Activated T-helper 17 cell treated with anti-CD3 and anti-CD28 coated beads, Interleukin-2, amount 50 U/mL, for 72 hours (primary cell): ENCODE measurements around the gene CSNK1G1. TPM values are rescaled to one million over a fixed set of nuclear protein-coding genes. Genes with fewer than 3 reads are reported as not detected.
"Not testable (repeated sequence)": the region's sequence is repeated elsewhere in the genome, so short reads cannot be mapped to it uniquely, and the experiment has no call there.

ENCODE experiments used
- ATAC-seq: fragments of 150-1000 bp; cut with Tn5 transposase; replicated peaks from 2 replicates; pipeline ENCODE4 v1.10.0; 2021; ENCODE audit warnings: mild to moderate bottlenecking, moderate library complexity
- H3K27ac Mint-ChIP-seq: one replicate; pipeline ENCODE4 v1.8.0; 2022; ENCODE audit warnings: mixed read lengths
- H3K27me3 Mint-ChIP-seq: one replicate; pipeline ENCODE4 v1.8.0; 2022; ENCODE audit warnings: mixed read lengths
- H3K36me3 Mint-ChIP-seq: one replicate; pipeline ENCODE4 v1.8.0; 2022; ENCODE audit warnings: low read depth, mild to moderate bottlenecking, mixed read lengths
- H3K4me1 Mint-ChIP-seq: one replicate; pipeline ENCODE4 v1.8.0; 2022; ENCODE audit warnings: mixed read lengths
- H3K4me3 Mint-ChIP-seq: one replicate; pipeline ENCODE4 v1.8.0; 2022; ENCODE audit warnings: mild to moderate bottlenecking, mixed read lengths
- H3K9me3 Mint-ChIP-seq: one replicate; pipeline ENCODE4 v1.8.0; 2022; ENCODE audit warnings: mixed read lengths
- total RNA-seq, 2 donors: library from RNA; stranded (reverse); gene quantifications; one replicate each; pipeline ENCODE4 v1.2.3, GENCODE V29; 2022

Gene CSNK1G1
- total RNA-seq, 2 donors from 2014 or later, result 34.5 to 38.0 TPM

DNA sequence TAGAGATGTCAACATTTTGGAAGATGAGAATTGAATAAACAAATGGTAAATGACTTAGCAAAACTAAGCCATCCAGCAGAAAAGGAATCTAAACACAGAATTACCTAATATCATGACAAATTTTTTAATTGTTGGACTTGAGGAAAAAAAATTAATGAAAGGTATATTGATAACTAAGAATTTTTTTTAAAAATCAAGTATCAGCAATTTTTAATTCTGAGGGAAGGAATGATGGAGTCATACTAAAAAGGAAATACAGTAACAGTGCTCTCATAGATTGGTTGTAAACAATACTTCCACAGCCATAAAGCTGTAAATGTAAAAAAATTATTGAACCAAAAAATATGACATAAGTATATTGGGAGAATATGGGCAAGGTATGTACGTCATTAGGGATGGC lies 68.0 kb downstream of the CSNK1G1 start:
- Mint-ChIP-seq H3K27me3 (no peaks in the 10 kb centered on the region), H3K4me1 (peaks cover 5% of the 10 kb centered on the region), H3K36me3 (peaks cover under 1% of the 10 kb centered on the region), H3K27ac (no peak overlapping the region), H3K4me3 (no peak overlapping the region), H3K9me3 (no peaks in the 10 kb centered on the region)
- no peak for ATAC-seq

DNA sequence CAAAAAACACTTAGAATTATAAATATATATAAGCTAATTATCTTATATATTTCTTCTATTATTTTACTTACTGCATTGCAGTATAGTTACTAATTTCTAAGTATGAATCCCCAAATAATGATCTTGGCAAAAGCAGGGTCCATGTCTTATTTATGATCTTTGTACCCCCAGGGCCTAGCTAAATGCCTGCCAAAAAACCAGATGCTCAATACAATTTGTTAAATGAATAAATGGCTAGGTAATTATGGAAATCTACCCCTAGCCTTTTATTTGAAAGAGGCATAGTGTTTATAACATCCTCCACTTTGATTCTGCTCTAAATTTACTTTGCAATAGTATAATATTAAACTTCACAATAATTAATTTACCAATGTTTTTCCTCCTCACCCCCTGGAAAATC lies 69.5 kb downstream of the CSNK1G1 start:
- no peak overlapping the region for H3K4me3 Mint-ChIP-seq
- H3K4me1 Mint-ChIP-seq, result peaks cover 4% of the 10 kb centered on the region
- no peaks in the 10 kb centered on the region for H3K27me3 Mint-ChIP-seq
- ATAC-seq, result no peak
- H3K27ac Mint-ChIP-seq, result no peak overlapping the region
- H3K36me3 Mint-ChIP-seq, result no peaks in the 10 kb centered on the region
- H3K9me3 Mint-ChIP-seq, result no peaks in the 10 kb centered on the region

GRCh38 chr15:64285871-64286270 lies 70.1 kb downstream of the CSNK1G1 start:
- Mint-ChIP-seq H3K36me3 (no peaks in the 10 kb centered on the region), H3K4me1 (peaks cover 4% of the 10 kb centered on the region)
- no peak for ATAC-seq

GRCh38 chr15:64285150-64285549 lies 70.8 kb downstream of the CSNK1G1 start:
- H3K36me3 Mint-ChIP-seq, result no peaks in the 10 kb centered on the region
- no peak overlapping the region for H3K27ac Mint-ChIP-seq
- ATAC-seq, result no peak
- no peaks in the 10 kb centered on the region for H3K9me3 Mint-ChIP-seq
- H3K4me3 Mint-ChIP-seq, result no peak overlapping the region
- H3K4me1 Mint-ChIP-seq, result peaks cover 4% of the 10 kb centered on the region
- no peaks in the 10 kb centered on the region for H3K27me3 Mint-ChIP-seq

More at GRCh38 chr15:64285871-64286270, 70.1 kb downstream of the CSNK1G1 start:
- Mint-ChIP-seq H3K27me3 (no peaks in the 10 kb centered on the region), H3K27ac (no peak overlapping the region), H3K4me3 (no peak overlapping the region), H3K9me3 (no peaks in the 10 kb centered on the region)

- Mint-ChIP-seq H3K9me3 (no peaks in the 10 kb centered on the region), H3K27ac (no peak overlapping the region), H3K36me3 (no peaks in the 10 kb centered on the region), H3K27me3 (no peaks in the 10 kb centered on the region), H3K4me1 (peaks cover 4% of the 10 kb centered on the region), H3K4me3 (no peak overlapping the region)
- peak; percentile 31 for ATAC-seq
Measured at GRCh38 chr15:64284042-64284441, 71.9 kb downstream of the CSNK1G1 start.

DNA sequence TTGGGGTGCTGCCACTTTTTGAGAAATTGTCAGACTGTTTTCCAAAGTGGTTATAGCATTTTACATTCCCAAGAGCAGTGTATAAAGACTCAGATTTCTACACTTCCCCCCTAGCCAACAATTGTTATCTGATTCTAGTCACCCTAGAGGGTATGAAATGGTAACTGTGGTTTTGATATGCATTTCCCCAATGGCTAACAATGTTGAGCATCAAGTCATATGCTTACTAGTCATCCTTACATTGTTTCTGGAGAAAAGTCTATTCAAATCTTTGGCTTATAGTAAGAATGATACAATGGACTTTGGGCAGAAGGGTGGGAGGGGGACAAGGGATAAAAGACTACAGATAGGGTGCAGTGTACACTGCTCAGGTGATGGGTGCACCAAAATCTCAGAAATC lies 73.3 kb downstream of the CSNK1G1 start:
- Mint-ChIP-seq H3K9me3 (no peaks in the 10 kb centered on the region), H3K36me3 (no peaks in the 10 kb centered on the region), H3K4me1 (peaks cover 4% of the 10 kb centered on the region), H3K27me3 (no peaks in the 10 kb centered on the region), H3K27ac (no peak overlapping the region), H3K4me3 (no peak overlapping the region)
- ATAC-seq, result peak; percentile 26

- Mint-ChIP-seq H3K27ac (no peak overlapping the region), H3K27me3 (no peaks in the 10 kb centered on the region), H3K9me3 (no peaks in the 10 kb centered on the region), H3K4me3 (no peak overlapping the region), H3K4me1 (no peaks in the 10 kb centered on the region), H3K36me3 (no peaks in the 10 kb centered on the region)
- no peak for ATAC-seq
Measured at GRCh38 chr15:64279131-64279530, 76.8 kb downstream of the CSNK1G1 start.

GRCh38 chr15:64275934-64276333 lies 80.0 kb downstream of the CSNK1G1 start:
- H3K36me3 Mint-ChIP-seq, result peaks cover 7% of the 10 kb centered on the region
- peaks cover 4% of the 10 kb centered on the region for H3K4me1 Mint-ChIP-seq
- no peaks in the 10 kb centered on the region for H3K27me3 Mint-ChIP-seq
- peak; percentile 21 for ATAC-seq
- no peak overlapping the region for H3K4me3 Mint-ChIP-seq
- H3K9me3 Mint-ChIP-seq, result no peaks in the 10 kb centered on the region
- no peak overlapping the region for H3K27ac Mint-ChIP-seq

GRCh38 chr15:64274341-64274950 lies 81.5 kb downstream of the CSNK1G1 start:
- Mint-ChIP-seq H3K27ac (no peak overlapping the region), H3K9me3 (no peaks in the 10 kb centered on the region), H3K27me3 (no peaks in the 10 kb centered on the region), H3K4me3 (no peak overlapping the region), H3K4me1 (peaks cover 4% of the 10 kb centered on the region), H3K36me3 (peaks cover 7% of the 10 kb centered on the region)
- no peak for ATAC-seq

GRCh38 chr15:64267331-64267973 lies 88.5 kb downstream of the CSNK1G1 start:
- ATAC-seq, result peak; percentile 68
- Mint-ChIP-seq H3K4me1 (peaks cover 34% of the 10 kb centered on the region), H3K27ac (peak overlapping the region; percentile 60), H3K36me3 (peaks cover 55% of the 10 kb centered on the region), H3K4me3 (no peak overlapping the region), H3K9me3 (peaks cover 6% of the 10 kb centered on the region), H3K27me3 (no peaks in the 10 kb centered on the region)

GRCh38 chr15:64265188-64265587 lies 90.8 kb downstream of the CSNK1G1 start:
- peak overlapping the region; percentile 95 for H3K27ac Mint-ChIP-seq
- H3K9me3 Mint-ChIP-seq, H3K27me3 Mint-ChIP-seq: not testable (repeated sequence)
- H3K36me3 Mint-ChIP-seq, result peaks cover 48% of the 10 kb centered on the region
- H3K4me3 Mint-ChIP-seq, result peak overlapping the region; percentile 74
- peak; percentile 92 for ATAC-seq
- H3K4me1 Mint-ChIP-seq, result peaks cover 29% of the 10 kb centered on the region

GRCh38 chr15:64264502-64264901 lies 91.5 kb downstream of the CSNK1G1 start:
- Mint-ChIP-seq H3K4me3 (peak overlapping the region; percentile 74), H3K9me3 (peaks cover 6% of the 10 kb centered on the region), H3K27me3 (no peaks in the 10 kb centered on the region), H3K4me1 (peaks cover 34% of the 10 kb centered on the region), H3K36me3 (peaks cover 48% of the 10 kb centered on the region), H3K27ac (peak overlapping the region; percentile 95)
- no peak for ATAC-seq

DNA sequence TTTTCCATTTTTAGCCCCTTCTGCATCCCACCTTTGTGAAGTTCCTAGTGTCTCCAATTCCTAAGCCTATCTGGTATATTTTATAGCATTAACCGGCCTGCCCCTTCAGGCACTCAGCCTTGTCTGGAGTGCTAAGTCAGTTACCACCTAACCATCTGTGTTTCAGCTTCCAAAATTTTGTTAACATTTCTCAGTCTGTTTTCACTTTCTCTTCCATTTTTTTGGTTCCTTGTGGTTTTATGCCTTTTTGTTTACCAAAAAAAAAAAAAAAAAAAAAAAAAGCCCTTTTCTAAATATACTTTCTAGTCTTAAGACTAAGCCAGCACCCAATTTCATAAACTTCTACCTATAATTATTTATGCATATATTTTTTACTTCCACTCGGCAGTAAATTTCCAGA lies 92.4 kb downstream of the CSNK1G1 start:
- Mint-ChIP-seq H3K4me1 (peaks cover 35% of the 10 kb centered on the region), H3K27ac (no peak overlapping the region), H3K27me3 (no peaks in the 10 kb centered on the region), H3K36me3 (peaks cover 41% of the 10 kb centered on the region), H3K9me3 (peaks cover 6% of the 10 kb centered on the region), H3K4me3 (no peak overlapping the region)
- no peak for ATAC-seq

DNA sequence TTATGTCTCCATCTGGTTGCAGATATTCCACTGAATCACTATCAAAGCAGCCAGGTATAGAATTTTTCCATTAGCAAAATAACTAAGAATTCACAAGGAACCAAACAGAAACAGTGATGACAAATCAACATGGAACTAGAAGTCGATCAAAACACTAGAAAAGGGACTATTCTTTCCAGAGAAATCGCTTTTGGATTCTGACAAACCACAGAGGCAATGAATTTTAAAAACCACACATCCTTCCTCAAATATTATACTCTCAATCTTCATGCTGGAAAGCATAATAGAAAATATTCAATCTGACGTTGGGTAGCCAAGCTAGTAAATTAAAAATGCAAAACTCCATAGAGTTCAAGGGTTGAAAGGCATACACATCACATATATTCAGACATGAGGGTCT lies 99.9 kb downstream of the CSNK1G1 start:
- Mint-ChIP-seq H3K27me3 (no peaks in the 10 kb centered on the region), H3K9me3 (no peaks in the 10 kb centered on the region), H3K27ac (no peak overlapping the region), H3K4me1 (peaks cover 11% of the 10 kb centered on the region), H3K36me3 (peaks cover 42% of the 10 kb centered on the region), H3K4me3 (no peak overlapping the region)
- ATAC-seq, result no peak

GRCh38 chr15:64251658-64252057 lies 104.3 kb downstream of the CSNK1G1 start:
- H3K36me3 Mint-ChIP-seq, result peaks cover 47% of the 10 kb centered on the region
- no peaks in the 10 kb centered on the region for H3K9me3 Mint-ChIP-seq
- no peak for ATAC-seq
- H3K27me3 Mint-ChIP-seq, result no peaks in the 10 kb centered on the region
- no peak overlapping the region for H3K4me3 Mint-ChIP-seq
- H3K27ac Mint-ChIP-seq, result peak overlapping the region; percentile 22
- peaks cover 24% of the 10 kb centered on the region for H3K4me1 Mint-ChIP-seq
